Measurements from ENCODE around the gene C1QTNF3. TPM values are rescaled to one million over a fixed set of nuclear protein-coding genes. Genes with fewer than 3 reads are reported as not detected.
"Not testable (repeated sequence)": the region's sequence is repeated elsewhere in the genome, so short reads cannot be mapped to it uniquely, and the experiment has no call there.

C1QTNF3 gene
- total RNA-seq, 1 donor, result 2.2 TPM

- not testable (repeated sequence) for H3K79me2 ChIP-seq (ENCODE audit: insufficient read depth, low read length); H2AFZ ChIP-seq (ENCODE audit: low read length); H3K9me3 ChIP-seq (ENCODE audit: low read depth, low read length); H3K27me3 ChIP-seq (ENCODE audit: insufficient read depth, low read length); H3K4me2 ChIP-seq (ENCODE audit: insufficient read depth, low read length); H3K27ac ChIP-seq (ENCODE audit: low read depth, low read length); H4K20me1 ChIP-seq (ENCODE audit: insufficient read depth, low read length); H3K4me1 ChIP-seq (ENCODE audit: insufficient read depth, low read length); H3K36me3 ChIP-seq (ENCODE audit: insufficient read depth, low read length); DNase-seq (ENCODE audit: insufficient read length, low spot score, missing footprints); H3K4me3 ChIP-seq (ENCODE audit: insufficient read depth, low read length)
These were observed 31.5 kb upstream of the C1QTNF3 start for GRCh38 chr5:34074472-34074871.

- H3K4me2 ChIP-seq (ENCODE audit: insufficient read depth, low read length), result not testable (repeated sequence)
These were observed 31.1 kb upstream of the C1QTNF3 start for GRCh38 chr5:34074071-34074470.

GRCh38 chr5:34070626-34071025 is 27.6 kb upstream of the C1QTNF3 start:
- H3K4me2 ChIP-seq (ENCODE audit: insufficient read depth, low read length); DNase-seq (ENCODE audit: insufficient read length, low spot score, missing footprints); H3K4me1 ChIP-seq (ENCODE audit: insufficient read depth, low read length); H3K4me3 ChIP-seq (ENCODE audit: insufficient read depth, low read length); H3K79me2 ChIP-seq (ENCODE audit: insufficient read depth, low read length); H3K27me3 ChIP-seq (ENCODE audit: insufficient read depth, low read length); H3K36me3 ChIP-seq (ENCODE audit: insufficient read depth, low read length); H2AFZ ChIP-seq (ENCODE audit: low read length); H3K27ac ChIP-seq (ENCODE audit: low read depth, low read length); H4K20me1 ChIP-seq (ENCODE audit: insufficient read depth, low read length); H3K9me3 ChIP-seq (ENCODE audit: low read depth, low read length): not testable (repeated sequence)

More at GRCh38 chr5:34074071-34074470, 31.1 kb upstream of the C1QTNF3 start:
- not testable (repeated sequence) for H3K27ac ChIP-seq (ENCODE audit: low read depth, low read length); H2AFZ ChIP-seq (ENCODE audit: low read length); H3K27me3 ChIP-seq (ENCODE audit: insufficient read depth, low read length); H4K20me1 ChIP-seq (ENCODE audit: insufficient read depth, low read length); H3K4me1 ChIP-seq (ENCODE audit: insufficient read depth, low read length); H3K9me3 ChIP-seq (ENCODE audit: low read depth, low read length); H3K4me3 ChIP-seq (ENCODE audit: insufficient read depth, low read length); DNase-seq (ENCODE audit: insufficient read length, low spot score, missing footprints); H3K36me3 ChIP-seq (ENCODE audit: insufficient read depth, low read length); H3K79me2 ChIP-seq (ENCODE audit: insufficient read depth, low read length)

- Histone ChIP-seq H4K20me1 (ENCODE audit: insufficient read depth, low read length) (no peaks in the 10 kb centered on the region), H3K27ac (ENCODE audit: low read depth, low read length) (no peak overlapping the region), H3K36me3 (ENCODE audit: insufficient read depth, low read length) (no peaks in the 10 kb centered on the region), H3K4me2 (ENCODE audit: insufficient read depth, low read length) (no peak overlapping the region), H3K9me3 (ENCODE audit: low read depth, low read length) (no peaks in the 10 kb centered on the region), H2AFZ (ENCODE audit: low read length) (no peak overlapping the region), H3K79me2 (ENCODE audit: insufficient read depth, low read length) (no peaks in the 10 kb centered on the region), H3K4me3 (ENCODE audit: insufficient read depth, low read length) (no peak overlapping the region), H3K27me3 (ENCODE audit: insufficient read depth, low read length) (no peaks in the 10 kb centered on the region), H3K4me1 (ENCODE audit: insufficient read depth, low read length) (no peaks in the 10 kb centered on the region)
- TF ChIP-seq CTCF (IDR thresholded peaks at IDR 0.05; ENCODE audit: extremely low read depth, low read depth, low read length), result no peak
- no peak for DNase-seq (ENCODE audit: insufficient read length, low spot score, missing footprints)
These were observed 21.6 kb upstream of the C1QTNF3 start for GRCh38 chr5:34064656-34065055.

GRCh38 chr5:34062419-34062818 is 19.4 kb upstream of the C1QTNF3 start:
- no peaks in the 10 kb centered on the region for H3K27me3 ChIP-seq (ENCODE audit: insufficient read depth, low read length)
- no peaks in the 10 kb centered on the region for H4K20me1 ChIP-seq (ENCODE audit: insufficient read depth, low read length)
- no peak for TF ChIP-seq CTCF (IDR thresholded peaks at IDR 0.05; ENCODE audit: extremely low read depth, low read depth, low read length)
- H3K36me3 ChIP-seq (ENCODE audit: insufficient read depth, low read length), result no peaks in the 10 kb centered on the region
- no peak overlapping the region for H3K4me3 ChIP-seq (ENCODE audit: insufficient read depth, low read length)
- no peaks in the 10 kb centered on the region for H3K4me1 ChIP-seq (ENCODE audit: insufficient read depth, low read length)
- H3K9me3 ChIP-seq (ENCODE audit: low read depth, low read length), result no peaks in the 10 kb centered on the region
- H2AFZ ChIP-seq (ENCODE audit: low read length), result no peak overlapping the region
- no peaks in the 10 kb centered on the region for H3K79me2 ChIP-seq (ENCODE audit: insufficient read depth, low read length)
- no peak overlapping the region for H3K4me2 ChIP-seq (ENCODE audit: insufficient read depth, low read length)
- DNase-seq (ENCODE audit: insufficient read length, low spot score, missing footprints), result no peak
- H3K27ac ChIP-seq (ENCODE audit: low read depth, low read length), result no peak overlapping the region
